OCI-LY7 (cell line): ENCODE results near the gene FANCE.

Source experiments
- CTCF ChIP-seq: fragments of 200-600 bp; sonication (generic); conservative IDR thresholded peaks from 2 replicates; pipeline ENCODE4 v1.5.1; 2014; ENCODE audit warnings: mild to moderate bottlenecking, antibody characterized with exemption, low read length, moderate library complexity, mixed read lengths
- EZH2phosphoT487 ChIP-seq: fragments of 200-600 bp; sonication (generic); IDR thresholded peaks from 2 replicates; pipeline ENCODE4 v1.6.1; 2018; ENCODE audit warnings: low read depth, borderline replicate concordance, mild to moderate bottlenecking, mixed run types, antibody characterized with exemption, low read length, moderate library complexity, mixed read lengths

- no peak for TF ChIP-seq CTCF
- TF ChIP-seq EZH2phosphoT487 = no peak
These were observed 2.4 kb downstream of the FANCE start for GRCh38 chr6:35454391-35455110.
